NB4 (cell line): ENCODE results near the gene LGALS8.

Source experiments
- DNase-seq: peaks from one replicate; pipeline ENCODE4 v3.0.0; 2010; ENCODE audit warnings: low read depth
- H3K4me3 ChIP-seq: one replicate; pipeline ENCODE4 v1.5.1; 2011; ENCODE audit warnings: mild to moderate bottlenecking, low read depth, low read length, moderate library complexity
- MYC ChIP-seq: IDR thresholded peaks from 2 replicates; pipeline ENCODE4 v1.6.1; 2011; ENCODE audit warnings: low read depth, low read length
- POLR2A ChIP-seq: IDR thresholded peaks from 2 replicates; pipeline ENCODE4 v1.6.1; 2011; ENCODE audit warnings: mild to moderate bottlenecking; ENCODE audit not compliant: insufficient read length; ENCODE audit errors: extremely low read depth
- TF ChIP-seq, protein P1 (sequence below): IDR thresholded peaks from one replicate; pipeline ENCODE4 v1.5.1; 2012; ENCODE audit warnings: low read depth, low read length
- TF ChIP-seq, protein P2 (sequence below): IDR thresholded peaks from 2 replicates; pipeline ENCODE4 v1.6.1; 2011; ENCODE audit warnings: low read depth, low read length

Gene LGALS8

GRCh38 chr1:236590553-236591150, 66.9 kb downstream of the LGALS8 start:
- no peak for TF ChIP-seq MYC
- TF ChIP-seq POLR2A, result no peak
- TF ChIP-seq, protein P1, sequence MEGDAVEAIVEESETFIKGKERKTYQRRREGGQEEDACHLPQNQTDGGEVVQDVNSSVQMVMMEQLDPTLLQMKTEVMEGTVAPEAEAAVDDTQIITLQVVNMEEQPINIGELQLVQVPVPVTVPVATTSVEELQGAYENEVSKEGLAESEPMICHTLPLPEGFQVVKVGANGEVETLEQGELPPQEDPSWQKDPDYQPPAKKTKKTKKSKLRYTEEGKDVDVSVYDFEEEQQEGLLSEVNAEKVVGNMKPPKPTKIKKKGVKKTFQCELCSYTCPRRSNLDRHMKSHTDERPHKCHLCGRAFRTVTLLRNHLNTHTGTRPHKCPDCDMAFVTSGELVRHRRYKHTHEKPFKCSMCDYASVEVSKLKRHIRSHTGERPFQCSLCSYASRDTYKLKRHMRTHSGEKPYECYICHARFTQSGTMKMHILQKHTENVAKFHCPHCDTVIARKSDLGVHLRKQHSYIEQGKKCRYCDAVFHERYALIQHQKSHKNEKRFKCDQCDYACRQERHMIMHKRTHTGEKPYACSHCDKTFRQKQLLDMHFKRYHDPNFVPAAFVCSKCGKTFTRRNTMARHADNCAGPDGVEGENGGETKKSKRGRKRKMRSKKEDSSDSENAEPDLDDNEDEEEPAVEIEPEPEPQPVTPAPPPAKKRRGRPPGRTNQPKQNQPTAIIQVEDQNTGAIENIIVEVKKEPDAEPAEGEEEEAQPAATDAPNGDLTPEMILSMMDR, result no peak
- TF ChIP-seq, protein P2, sequence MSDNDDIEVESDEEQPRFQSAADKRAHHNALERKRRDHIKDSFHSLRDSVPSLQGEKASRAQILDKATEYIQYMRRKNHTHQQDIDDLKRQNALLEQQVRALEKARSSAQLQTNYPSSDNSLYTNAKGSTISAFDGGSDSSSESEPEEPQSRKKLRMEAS, result no peak
- no peak overlapping the region for H3K4me3 ChIP-seq
- no peak for DNase-seq

DNA sequence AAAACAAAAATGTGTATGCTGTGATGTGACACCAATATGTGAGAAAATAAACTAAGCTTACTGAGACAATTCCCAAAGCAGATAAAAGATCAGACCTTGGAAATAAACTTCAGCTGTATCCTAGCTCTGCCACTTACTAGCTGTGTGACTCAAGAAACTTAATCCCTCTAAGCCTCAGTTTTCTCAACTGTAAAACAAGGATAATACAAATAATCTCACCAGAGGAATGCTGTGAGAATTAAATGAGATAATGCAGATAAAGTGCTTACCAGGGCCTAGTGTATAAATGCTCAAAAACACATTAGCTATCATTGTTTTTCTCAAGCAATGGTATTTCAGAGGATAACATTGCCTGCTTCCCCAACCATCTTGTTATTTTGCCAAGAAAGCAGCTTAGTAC, 78.4 kb downstream of the LGALS8 start:
- no peak for DNase-seq
- no peak for TF ChIP-seq MYC
- TF ChIP-seq POLR2A, result no peak
- TF ChIP-seq, protein P2, result no peak
- TF ChIP-seq, protein P1, result no peak
- H3K4me3 ChIP-seq, result no peak overlapping the region
